Liver (tissue), 9 donors: ENCODE measurements around the gene CDC27. TPM values are rescaled to one million over a fixed set of nuclear protein-coding genes. Genes with fewer than 3 reads are reported as not detected.

Experiments
- DNase-seq: peaks from one replicate; pipeline ENCODE4 v3.0.0-alpha.2; 2017; ENCODE audit warnings: low spot score
- H3K27ac ChIP-seq, 2 donors: one replicate each; pipeline ENCODE4 v1.7.0; 2013; ENCODE audit warnings: inconsistent platforms in 2 of 2, low read length in 2 of 2, control low read depth in 1 of 2, low read depth in 1 of 2, mild to moderate bottlenecking in 1 of 2
- H3K27me3 ChIP-seq, 4 donors: one replicate each; pipeline versions ENCODE4 v1.6.1 to v1.7.0; 2013; ENCODE audit warnings: low read length in 3 of 4, inconsistent platforms in 1 of 4, mild to moderate bottlenecking in 1 of 4, moderate library complexity in 1 of 4; ENCODE audit not compliant: control insufficient read depth in 4 of 4, insufficient read depth in 4 of 4
- H3K36me3 ChIP-seq, 4 donors: one replicate each; pipeline versions ENCODE4 v1.6.1 to v1.7.0; 2013; ENCODE audit warnings: low read length in 3 of 4, mild to moderate bottlenecking in 3 of 4, low read depth in 1 of 4, moderate library complexity in 1 of 4; ENCODE audit not compliant: control insufficient read depth in 4 of 4, insufficient read depth in 3 of 4
- H3K4me1 ChIP-seq, 4 donors: one replicate each; pipeline versions ENCODE4 v1.6.1 to v1.7.0; 2013; ENCODE audit warnings: low read length in 3 of 4, mild to moderate bottlenecking in 3 of 4, moderate library complexity in 1 of 4; ENCODE audit not compliant: control insufficient read depth in 4 of 4, insufficient read depth in 4 of 4
- H3K4me3 ChIP-seq, 3 donors: one replicate each; pipeline versions ENCODE4 v1.6.1 to v1.7.0; 2013; ENCODE audit warnings: low read length in 3 of 3, control low read depth in 1 of 3, low read depth in 1 of 3, mild to moderate bottlenecking in 1 of 3
- H3K9ac ChIP-seq, 2 donors: one replicate each; pipeline ENCODE4 v1.7.0; 2013; ENCODE audit warnings: low read length in 2 of 2, mild to moderate bottlenecking in 2 of 2, moderate library complexity in 2 of 2, control low read depth in 1 of 2, low read depth in 1 of 2
- H3K9me3 ChIP-seq, 4 donors: one replicate each; pipeline versions ENCODE4 v1.6.1 to v1.7.0; 2013; ENCODE audit warnings: low read length in 3 of 4; ENCODE audit not compliant: control insufficient read depth in 4 of 4
- EGR1 ChIP-seq, 2 donors: IDR thresholded peaks; 2 replicates each; pipeline ENCODE4 v1.6.1; 2016 to 2018; ENCODE audit warnings: antibody characterized with exemption in 2 of 2, low read depth in 2 of 2
- FOXA2 ChIP-seq: IDR thresholded peaks from 2 replicates; pipeline ENCODE4 v1.6.1; 2016; ENCODE audit warnings: antibody characterized with exemption
- GABPA ChIP-seq, 2 donors: IDR thresholded peaks in 1 of 2; conservative IDR thresholded peaks in 1 of 2; 2 replicates each; pipeline ENCODE4 v1.6.1; 2016; ENCODE audit warnings: antibody characterized with exemption in 2 of 2, mild to moderate bottlenecking in 1 of 2, moderate library complexity in 1 of 2
- HNF4A ChIP-seq, 2 donors: conservative IDR thresholded peaks; 2 replicates each; pipeline ENCODE4 v1.6.1; 2016; ENCODE audit warnings: antibody characterized with exemption in 2 of 2, mild to moderate bottlenecking in 2 of 2
- HNF4G ChIP-seq: IDR thresholded peaks from 2 replicates; pipeline ENCODE4 v1.6.1; 2016; ENCODE audit warnings: antibody characterized with exemption
- JUND ChIP-seq, 2 donors: IDR thresholded peaks; 2 replicates each; pipeline ENCODE4 v1.6.1; 2016; ENCODE audit warnings: antibody characterized with exemption in 2 of 2
- NR2F2 ChIP-seq: IDR thresholded peaks from 2 replicates; pipeline ENCODE4 v1.6.1; 2016; ENCODE audit warnings: antibody characterized with exemption
- RAD21 ChIP-seq, 2 donors: IDR thresholded peaks; 2 replicates each; pipeline ENCODE4 v1.6.1; 2016; ENCODE audit warnings: antibody characterized with exemption in 2 of 2, mild to moderate bottlenecking in 2 of 2
- RXRA ChIP-seq, 2 donors: IDR thresholded peaks; 2 replicates each; pipeline ENCODE4 v1.6.1; 2017 to 2018; ENCODE audit warnings: antibody characterized with exemption in 2 of 2, mild to moderate bottlenecking in 1 of 2
- SP1 ChIP-seq: IDR thresholded peaks from 2 replicates; pipeline ENCODE4 v1.6.1; 2018; ENCODE audit warnings: antibody characterized with exemption, mild to moderate bottlenecking
- TAF1 ChIP-seq: conservative IDR thresholded peaks from 2 replicates; pipeline ENCODE4 v1.6.1; 2016; ENCODE audit warnings: antibody characterized with exemption, mild to moderate bottlenecking
- WGBS: extraction: QIAGEN DNeasy Blood & Tissue Kit; methylation state at CpG from one replicate; pipeline ENCODE4 v1.1.7; 2013; 5-methylcytosine and 5-hydroxymethylcytosine counted together
- polyA plus RNA-seq, 2 donors: library from polyadenylated mRNA; stranded (reverse) in 1 of 2; unstranded in 1 of 2; fragments of 200-250 nt in 1 of 2; fragments of >200 nt in 1 of 2; fragmentation: Nextera tagmentation in 1 of 2; extraction: Ambion mirVana in 1 of 2; gene quantifications; one replicate each; pipeline versions ENCODE4 v1.2.1 to v1.2.3, GENCODE V29; 2013 to 2015
- total RNA-seq, 2 donors: library from RNA; depleted of rRNA; stranded (reverse); fragments of >200 nt; gene quantifications; one replicate each; pipeline ENCODE4 v1.2.3, GENCODE V29; 2014
- TF ChIP-seq, protein P1 (sequence below): fragments of 150-350 bp; IDR thresholded peaks from 2 replicates; pipeline ENCODE4 v1.5.1; 2017; ENCODE audit warnings: improper control_type of control experiment, low read depth, low read length; ENCODE audit not compliant: missing input control
- TF ChIP-seq, protein P2 (sequence below): IDR thresholded peaks from 2 replicates; pipeline ENCODE4 v1.6.1; 2016; ENCODE audit warnings: antibody characterized with exemption
- TF ChIP-seq, protein P3 (sequence below): IDR thresholded peaks from 2 replicates; pipeline ENCODE4 v1.6.1; 2016; ENCODE audit warnings: antibody characterized with exemption, mild to moderate bottlenecking
- TF ChIP-seq, protein P4 (sequence below): IDR thresholded peaks from 2 replicates; pipeline ENCODE4 v1.6.1; 2016; ENCODE audit warnings: antibody characterized with exemption
- TF ChIP-seq, protein P5 (sequence below): IDR thresholded peaks from 2 replicates; pipeline ENCODE4 v1.6.1; 2016; ENCODE audit warnings: antibody characterized with exemption
- donor health status: healthy.
- donor health status: healthy.
- donor health status: healthy.
- donor health status: healthy.
- donor health status: healthy.

CDC27 gene
- total and polyA plus RNA-seq, 4 donors, result 16.8 to 148 (median 27.1) TPM

DNA sequence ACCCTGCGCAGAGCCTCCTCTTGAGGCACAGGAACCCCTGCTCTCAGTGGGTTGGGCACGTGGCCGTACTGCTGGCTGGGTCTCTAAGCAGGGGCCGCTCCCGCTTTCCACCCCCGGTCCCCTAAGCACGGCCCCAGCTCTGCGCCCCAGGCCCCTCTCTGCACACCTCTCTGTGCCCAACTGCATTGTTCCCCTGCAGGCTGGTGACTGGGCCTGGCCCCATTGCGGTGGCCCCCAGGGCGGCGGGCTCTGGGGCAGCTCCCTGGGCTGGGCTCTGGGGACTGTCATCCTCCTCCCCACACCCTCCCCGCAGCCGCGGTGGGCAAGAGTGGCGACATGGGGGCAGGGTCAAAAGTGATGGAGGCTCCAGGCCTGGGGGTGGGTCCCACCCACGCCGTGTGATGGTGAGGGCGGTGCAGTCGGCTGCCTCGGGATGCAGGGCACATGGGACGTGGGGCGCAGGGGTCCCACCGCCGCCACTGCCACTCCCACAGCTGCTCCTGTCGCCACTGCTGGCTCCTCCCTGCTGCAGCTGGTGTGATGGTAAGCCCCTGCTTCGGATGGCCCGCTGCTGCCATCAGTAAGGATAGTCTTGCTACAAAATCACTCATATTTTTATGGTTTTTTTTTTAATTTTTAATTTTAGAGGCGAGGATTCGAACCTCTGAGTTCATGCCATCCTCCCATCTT is 49.4 kb upstream of the CDC27 start:
- Histone ChIP-seq H3K4me1 (no peaks in the 10 kb centered on the region), H3K27ac (no peak overlapping the region), H3K9me3 (no peaks in the 10 kb centered on the region), H3K9ac (no peak overlapping the region), H3K4me3 (no peak overlapping the region), H3K27me3 (no peaks in the 10 kb centered on the region), H3K36me3 (no peaks in the 10 kb centered on the region)
- no peak for DNase-seq
- WGBS, result 90% methylated on average over 29 of the region's 29 CpGs
- TF ChIP-seq TAF1, result no peak
- TF ChIP-seq RAD21 (IDR thresholded peaks at IDR 0.05), result no peak
- no peak for TF ChIP-seq JUND (IDR thresholded peaks at IDR 0.05)
- TF ChIP-seq RXRA (IDR thresholded peaks at IDR 0.05), result no peak
- no peak for TF ChIP-seq GABPA (IDR thresholded peaks at IDR 0.05 in 1 of 2, conservative IDR thresholded peaks at IDR 0.05 in 1 of 2)
- TF ChIP-seq NR2F2, result no peak
- TF ChIP-seq, protein P1, sequence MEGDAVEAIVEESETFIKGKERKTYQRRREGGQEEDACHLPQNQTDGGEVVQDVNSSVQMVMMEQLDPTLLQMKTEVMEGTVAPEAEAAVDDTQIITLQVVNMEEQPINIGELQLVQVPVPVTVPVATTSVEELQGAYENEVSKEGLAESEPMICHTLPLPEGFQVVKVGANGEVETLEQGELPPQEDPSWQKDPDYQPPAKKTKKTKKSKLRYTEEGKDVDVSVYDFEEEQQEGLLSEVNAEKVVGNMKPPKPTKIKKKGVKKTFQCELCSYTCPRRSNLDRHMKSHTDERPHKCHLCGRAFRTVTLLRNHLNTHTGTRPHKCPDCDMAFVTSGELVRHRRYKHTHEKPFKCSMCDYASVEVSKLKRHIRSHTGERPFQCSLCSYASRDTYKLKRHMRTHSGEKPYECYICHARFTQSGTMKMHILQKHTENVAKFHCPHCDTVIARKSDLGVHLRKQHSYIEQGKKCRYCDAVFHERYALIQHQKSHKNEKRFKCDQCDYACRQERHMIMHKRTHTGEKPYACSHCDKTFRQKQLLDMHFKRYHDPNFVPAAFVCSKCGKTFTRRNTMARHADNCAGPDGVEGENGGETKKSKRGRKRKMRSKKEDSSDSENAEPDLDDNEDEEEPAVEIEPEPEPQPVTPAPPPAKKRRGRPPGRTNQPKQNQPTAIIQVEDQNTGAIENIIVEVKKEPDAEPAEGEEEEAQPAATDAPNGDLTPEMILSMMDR, result no peak
- TF ChIP-seq EGR1 (IDR thresholded peaks at IDR 0.05; ENCODE audit: low read depth in 2 of 2), result no peak
- TF ChIP-seq, protein P2, sequence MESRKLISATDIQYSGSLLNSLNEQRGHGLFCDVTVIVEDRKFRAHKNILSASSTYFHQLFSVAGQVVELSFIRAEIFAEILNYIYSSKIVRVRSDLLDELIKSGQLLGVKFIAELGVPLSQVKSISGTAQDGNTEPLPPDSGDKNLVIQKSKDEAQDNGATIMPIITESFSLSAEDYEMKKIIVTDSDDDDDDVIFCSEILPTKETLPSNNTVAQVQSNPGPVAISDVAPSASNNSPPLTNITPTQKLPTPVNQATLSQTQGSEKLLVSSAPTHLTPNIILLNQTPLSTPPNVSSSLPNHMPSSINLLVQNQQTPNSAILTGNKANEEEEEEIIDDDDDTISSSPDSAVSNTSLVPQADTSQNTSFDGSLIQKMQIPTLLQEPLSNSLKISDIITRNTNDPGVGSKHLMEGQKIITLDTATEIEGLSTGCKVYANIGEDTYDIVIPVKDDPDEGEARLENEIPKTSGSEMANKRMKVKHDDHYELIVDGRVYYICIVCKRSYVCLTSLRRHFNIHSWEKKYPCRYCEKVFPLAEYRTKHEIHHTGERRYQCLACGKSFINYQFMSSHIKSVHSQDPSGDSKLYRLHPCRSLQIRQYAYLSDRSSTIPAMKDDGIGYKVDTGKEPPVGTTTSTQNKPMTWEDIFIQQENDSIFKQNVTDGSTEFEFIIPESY, result no peak
- TF ChIP-seq HNF4G, result no peak
- TF ChIP-seq, protein P3, sequence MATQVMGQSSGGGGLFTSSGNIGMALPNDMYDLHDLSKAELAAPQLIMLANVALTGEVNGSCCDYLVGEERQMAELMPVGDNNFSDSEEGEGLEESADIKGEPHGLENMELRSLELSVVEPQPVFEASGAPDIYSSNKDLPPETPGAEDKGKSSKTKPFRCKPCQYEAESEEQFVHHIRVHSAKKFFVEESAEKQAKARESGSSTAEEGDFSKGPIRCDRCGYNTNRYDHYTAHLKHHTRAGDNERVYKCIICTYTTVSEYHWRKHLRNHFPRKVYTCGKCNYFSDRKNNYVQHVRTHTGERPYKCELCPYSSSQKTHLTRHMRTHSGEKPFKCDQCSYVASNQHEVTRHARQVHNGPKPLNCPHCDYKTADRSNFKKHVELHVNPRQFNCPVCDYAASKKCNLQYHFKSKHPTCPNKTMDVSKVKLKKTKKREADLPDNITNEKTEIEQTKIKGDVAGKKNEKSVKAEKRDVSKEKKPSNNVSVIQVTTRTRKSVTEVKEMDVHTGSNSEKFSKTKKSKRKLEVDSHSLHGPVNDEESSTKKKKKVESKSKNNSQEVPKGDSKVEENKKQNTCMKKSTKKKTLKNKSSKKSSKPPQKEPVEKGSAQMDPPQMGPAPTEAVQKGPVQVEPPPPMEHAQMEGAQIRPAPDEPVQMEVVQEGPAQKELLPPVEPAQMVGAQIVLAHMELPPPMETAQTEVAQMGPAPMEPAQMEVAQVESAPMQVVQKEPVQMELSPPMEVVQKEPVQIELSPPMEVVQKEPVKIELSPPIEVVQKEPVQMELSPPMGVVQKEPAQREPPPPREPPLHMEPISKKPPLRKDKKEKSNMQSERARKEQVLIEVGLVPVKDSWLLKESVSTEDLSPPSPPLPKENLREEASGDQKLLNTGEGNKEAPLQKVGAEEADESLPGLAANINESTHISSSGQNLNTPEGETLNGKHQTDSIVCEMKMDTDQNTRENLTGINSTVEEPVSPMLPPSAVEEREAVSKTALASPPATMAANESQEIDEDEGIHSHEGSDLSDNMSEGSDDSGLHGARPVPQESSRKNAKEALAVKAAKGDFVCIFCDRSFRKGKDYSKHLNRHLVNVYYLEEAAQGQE, result no peak
- TF ChIP-seq SP1, result no peak
- TF ChIP-seq, protein P4, sequence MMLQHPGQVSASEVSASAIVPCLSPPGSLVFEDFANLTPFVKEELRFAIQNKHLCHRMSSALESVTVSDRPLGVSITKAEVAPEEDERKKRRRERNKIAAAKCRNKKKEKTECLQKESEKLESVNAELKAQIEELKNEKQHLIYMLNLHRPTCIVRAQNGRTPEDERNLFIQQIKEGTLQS, result no peak
- no peak for TF ChIP-seq FOXA2
- TF ChIP-seq, protein P5, sequence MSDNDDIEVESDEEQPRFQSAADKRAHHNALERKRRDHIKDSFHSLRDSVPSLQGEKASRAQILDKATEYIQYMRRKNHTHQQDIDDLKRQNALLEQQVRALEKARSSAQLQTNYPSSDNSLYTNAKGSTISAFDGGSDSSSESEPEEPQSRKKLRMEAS, result no peak
- TF ChIP-seq HNF4A (conservative IDR thresholded peaks at IDR 0.05), result no peak
